ENCODE data around the gene INCA1.

GRCh38 chr17:5019475-5019956, 22.2 kb upstream of the INCA1 start:
- TF ChIP-seq EZH2 (IDR thresholded peaks at IDR 0.05; ENCODE audit: borderline replicate concordance, insufficient read depth, low read length, poor library complexity, severe bottlenecking) (no peak), CTCF (IDR thresholded peaks at IDR 0.05; ENCODE audit: poor library complexity, severe bottlenecking) (no peak), TAF1 (IDR thresholded peaks at IDR 0.05; ENCODE audit: low read depth) (no peak), POLR2AphosphoS5 (IDR thresholded peaks at IDR 0.05) (no peak), REST (IDR thresholded peaks at IDR 0.05; ENCODE audit: borderline replicate concordance) (no peak)

Measured in neural cell (in vitro differentiated cells).